ENCODE data around the gene TFAP2A. TPM values are rescaled to one million over a fixed set of nuclear protein-coding genes. Genes with fewer than 3 reads are reported as not detected.

TFAP2A gene
- total RNA-seq, 1 donor from 2014 or later, result 0.59 TPM

Small RNAs within 50 kb of the gene (microRNA-seq; reads per million reads assigned to microRNA genes)
- not detected for gene MIR5689

Other genes with a start within 250 kb of the TFAP2A start
- gene GCNT2, start 106.3 kb upstream of the TFAP2A start, total RNA-seq, result 0.36 and 0.43 TPM in 2 replicates

All from myocyte (in vitro differentiated cells).